ENCODE data around the gene ZNF500.

ZNF500 gene

DNA sequence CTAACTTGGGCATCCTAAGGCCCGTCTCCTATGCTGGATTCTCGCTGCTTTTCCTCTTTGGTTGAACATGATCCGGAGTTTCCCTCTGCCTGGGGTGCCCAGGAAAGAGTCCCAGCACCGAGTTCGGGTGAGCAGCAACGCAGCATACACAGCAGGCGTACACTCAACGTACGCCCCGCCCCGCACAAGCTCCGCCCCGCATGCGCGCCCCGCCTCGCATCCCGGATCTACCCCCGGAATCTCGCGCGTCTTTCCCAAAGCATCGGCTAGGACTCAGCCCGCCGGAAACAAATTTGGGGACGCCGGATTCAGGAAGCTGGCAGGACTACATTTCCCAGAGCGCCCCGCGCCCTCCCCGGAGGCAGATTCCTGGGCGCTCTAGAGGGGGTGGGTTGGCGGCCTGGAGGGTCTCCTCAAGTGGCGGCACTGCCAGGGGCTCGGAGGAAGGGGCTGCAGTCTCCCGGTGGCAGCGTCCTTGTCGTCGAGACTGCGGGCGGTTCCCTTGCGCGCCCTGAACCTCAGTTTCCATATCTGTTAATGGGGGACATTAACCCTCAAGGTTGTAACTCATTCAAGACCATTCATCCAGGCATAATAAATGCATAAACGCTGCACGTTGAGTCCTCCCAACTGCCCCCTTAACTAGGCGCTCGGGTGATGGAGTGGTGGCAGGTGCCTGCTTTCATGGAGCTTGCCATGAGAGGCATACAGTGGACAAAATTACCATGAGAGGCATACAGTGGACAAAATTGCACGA lies 1.8 kb upstream of the ZNF500 start:
- TF ChIP-seq GATA2 (IDR thresholded peaks at IDR 0.05; ENCODE audit: low read depth, low read length) (no peak), GATA3 (IDR thresholded peaks at IDR 0.05; ENCODE audit: low read depth, low read length) (no peak)

DNA sequence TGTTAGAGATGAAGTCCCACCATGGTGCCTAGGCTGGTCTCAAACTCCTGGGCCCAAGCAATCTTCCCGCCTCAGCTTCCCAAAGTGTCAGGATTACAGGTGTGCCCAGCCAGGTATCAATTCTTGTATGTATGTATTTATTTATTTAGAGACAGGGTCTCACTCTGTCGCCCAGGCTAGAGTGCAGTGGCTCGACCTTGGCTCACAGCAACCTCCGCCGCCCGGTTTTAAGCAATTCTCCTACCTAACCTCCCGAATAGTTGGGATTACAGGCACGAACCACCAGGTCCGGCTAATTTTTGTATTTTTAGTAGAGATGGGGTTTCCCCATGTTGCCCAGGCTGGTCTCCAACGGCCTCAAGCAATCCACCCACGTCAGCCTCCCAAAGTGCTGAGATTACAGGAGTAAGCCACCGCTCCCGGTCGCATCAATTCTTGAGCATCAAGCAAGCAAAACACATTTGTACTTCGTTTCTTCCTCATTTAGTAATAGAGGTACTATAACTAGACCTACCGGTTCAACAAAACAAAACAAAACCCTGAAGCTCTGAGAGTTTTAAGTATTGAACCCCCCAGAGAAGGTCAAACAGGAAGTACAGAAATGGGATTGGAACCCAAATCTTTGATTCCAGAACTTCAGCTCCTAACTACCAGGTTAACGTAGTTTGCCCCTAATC lies 1.0 kb upstream of the ZNF500 start:
- no peak for TF ChIP-seq GATA3 (IDR thresholded peaks at IDR 0.05; ENCODE audit: low read depth, low read length)
- no peak for TF ChIP-seq GATA2 (IDR thresholded peaks at IDR 0.05; ENCODE audit: low read depth, low read length)

DNA sequence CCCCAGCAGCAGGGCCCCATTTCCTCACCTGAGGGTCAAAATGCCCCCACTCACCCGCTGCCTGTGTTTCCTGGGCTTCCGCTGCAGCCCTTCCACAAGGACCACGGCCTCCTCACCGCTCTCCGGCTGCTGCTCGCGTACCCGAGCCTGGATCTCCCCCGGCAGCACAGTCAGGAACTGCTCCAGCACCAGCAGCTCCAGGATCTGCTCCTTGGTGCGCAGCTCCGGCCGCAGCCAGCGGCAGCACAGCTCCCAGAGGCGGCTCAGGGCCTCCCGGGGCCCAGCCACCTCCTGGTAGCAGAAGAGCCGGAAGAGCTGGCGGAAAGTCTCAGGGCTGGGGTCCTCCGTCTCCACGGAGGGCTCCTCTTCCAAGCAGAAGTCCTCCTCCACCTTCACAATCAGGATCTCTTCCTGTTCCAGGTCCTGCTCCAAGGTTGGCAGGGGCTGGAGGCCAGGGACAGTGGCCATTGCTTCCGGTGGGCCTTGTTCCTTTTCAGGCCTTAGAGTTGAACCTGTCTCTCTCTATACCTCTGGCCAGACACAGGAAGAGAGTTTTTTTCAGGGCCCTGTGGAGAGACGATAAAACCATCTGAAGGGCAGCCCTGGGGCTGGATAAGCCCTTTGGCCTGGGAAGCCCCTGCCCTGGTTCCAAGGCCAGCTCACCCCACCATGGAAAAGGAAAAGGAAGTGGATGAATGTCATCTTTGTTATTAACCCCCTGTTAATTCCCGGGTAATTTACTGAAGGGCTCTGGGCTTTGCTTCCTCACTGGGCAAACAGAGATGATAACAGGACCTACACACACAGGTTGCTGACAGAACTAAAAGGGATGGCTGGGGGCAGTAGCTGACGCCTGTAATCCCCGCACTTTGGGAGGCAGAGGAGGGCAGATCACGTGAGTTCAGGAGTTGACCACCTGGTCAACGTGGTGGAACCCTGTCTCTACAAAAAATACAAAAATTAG lies 1.2 kb downstream of the ZNF500 start:
- TF ChIP-seq GATA3 (IDR thresholded peaks at IDR 0.05; ENCODE audit: low read depth, low read length), result no peak
- TF ChIP-seq GATA2 (IDR thresholded peaks at IDR 0.05; ENCODE audit: low read depth, low read length), result no peak

DNA sequence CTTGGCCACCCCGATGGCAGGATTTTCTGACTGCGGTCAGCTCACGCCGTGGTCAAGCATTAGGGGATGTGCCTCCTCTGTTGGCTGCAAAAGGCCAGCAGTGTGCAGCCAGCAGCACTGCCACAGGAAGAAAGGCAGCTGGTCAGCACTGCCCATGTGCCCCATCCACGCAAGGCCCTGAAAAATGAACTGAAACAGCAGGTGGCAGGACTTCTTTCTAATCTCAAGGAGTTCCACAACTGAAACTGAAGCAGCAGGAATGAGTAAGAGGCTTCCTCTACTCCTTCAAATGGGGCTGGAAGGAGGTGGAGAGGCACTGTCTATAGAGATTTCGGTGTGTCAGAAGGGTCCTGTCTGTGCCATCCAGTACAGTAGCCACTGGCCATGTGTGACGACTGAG lies 3.2 kb downstream of the ZNF500 start:
- TF ChIP-seq GATA3 (IDR thresholded peaks at IDR 0.05; ENCODE audit: low read depth, low read length), result no peak
- TF ChIP-seq GATA2 (IDR thresholded peaks at IDR 0.05; ENCODE audit: low read depth, low read length), result no peak

DNA sequence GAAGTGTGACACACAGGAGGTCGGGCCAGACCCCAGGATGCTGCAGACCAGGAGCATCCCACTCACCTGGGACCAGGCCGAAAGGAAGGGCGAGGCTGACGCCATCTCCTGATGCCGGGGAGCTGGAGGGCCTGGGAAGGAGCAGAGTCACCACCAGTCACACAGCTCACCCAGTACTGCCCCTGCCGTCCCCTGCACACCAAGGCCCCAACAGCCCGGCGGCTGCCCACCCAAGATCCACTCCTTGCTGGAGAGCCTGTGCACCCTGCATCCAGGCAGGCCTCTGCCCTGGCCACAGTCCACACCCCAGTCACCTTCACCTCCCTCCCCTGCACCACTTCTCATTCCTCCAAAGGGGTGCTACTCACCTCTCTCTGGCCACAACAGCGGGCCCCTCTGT lies 4.8 kb downstream of the ZNF500 start:
- TF ChIP-seq GATA2 (IDR thresholded peaks at IDR 0.05; ENCODE audit: low read depth, low read length), result no peak
- no peak for TF ChIP-seq GATA3 (IDR thresholded peaks at IDR 0.05; ENCODE audit: low read depth, low read length)

DNA sequence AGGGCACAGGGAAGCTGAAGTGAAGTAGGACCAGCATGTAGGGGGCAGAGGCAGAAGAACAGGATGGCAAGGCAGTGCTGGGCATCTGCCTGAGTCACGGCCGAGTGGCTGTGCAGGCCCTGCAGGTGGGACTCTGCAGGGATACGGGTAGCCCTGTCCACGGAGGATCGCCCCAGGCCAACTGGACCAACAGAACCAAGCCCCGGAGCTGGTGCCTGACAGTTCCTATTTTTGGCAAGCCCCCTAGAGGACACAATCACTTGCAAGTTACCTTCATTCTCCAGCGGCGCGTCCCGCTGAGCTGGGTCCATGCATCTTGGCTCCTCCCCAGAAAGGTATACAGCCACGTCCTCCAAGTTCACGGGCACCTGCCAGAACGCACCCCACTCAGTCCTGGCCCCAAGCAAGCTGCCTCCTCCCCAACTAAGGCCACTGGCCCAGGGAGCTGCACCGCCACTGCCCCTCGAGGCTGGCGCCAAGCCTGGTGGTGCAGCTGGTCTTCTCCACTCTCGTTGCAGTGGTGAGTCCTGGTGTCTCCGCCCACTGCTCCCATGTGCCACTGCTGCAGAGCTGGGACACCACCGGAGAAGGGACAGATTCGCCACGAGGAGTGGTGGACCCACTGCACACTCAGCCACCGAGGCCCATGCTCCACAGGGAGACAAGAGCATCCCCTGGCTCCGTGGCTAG lies 6.6 kb downstream of the ZNF500 start:
- TF ChIP-seq GATA2 (IDR thresholded peaks at IDR 0.05; ENCODE audit: low read depth, low read length) (no peak), GATA3 (IDR thresholded peaks at IDR 0.05; ENCODE audit: low read depth, low read length) (no peak)

DNA sequence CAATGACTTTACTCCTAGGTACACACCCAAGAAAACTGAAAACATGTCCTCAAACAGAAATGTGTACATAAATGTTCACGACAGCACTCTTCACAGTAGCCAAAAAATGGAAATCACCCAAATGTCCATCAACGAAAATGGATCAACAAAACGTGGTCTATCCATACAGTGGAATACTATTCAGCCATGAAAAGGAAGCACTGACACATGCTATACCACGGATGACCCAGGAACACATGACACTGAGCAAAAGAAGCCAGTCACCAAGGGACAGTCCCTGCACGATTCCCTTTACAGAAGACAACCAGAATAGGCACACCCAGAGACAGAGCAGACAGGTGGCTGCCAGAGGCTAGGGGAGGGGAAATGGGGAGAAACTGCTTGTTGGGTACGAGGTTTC lies 11.3 kb downstream of the ZNF500 start:
- TF ChIP-seq GATA2 (IDR thresholded peaks at IDR 0.05; ENCODE audit: low read depth, low read length), result no peak
- no peak for TF ChIP-seq GATA3 (IDR thresholded peaks at IDR 0.05; ENCODE audit: low read depth, low read length)

DNA sequence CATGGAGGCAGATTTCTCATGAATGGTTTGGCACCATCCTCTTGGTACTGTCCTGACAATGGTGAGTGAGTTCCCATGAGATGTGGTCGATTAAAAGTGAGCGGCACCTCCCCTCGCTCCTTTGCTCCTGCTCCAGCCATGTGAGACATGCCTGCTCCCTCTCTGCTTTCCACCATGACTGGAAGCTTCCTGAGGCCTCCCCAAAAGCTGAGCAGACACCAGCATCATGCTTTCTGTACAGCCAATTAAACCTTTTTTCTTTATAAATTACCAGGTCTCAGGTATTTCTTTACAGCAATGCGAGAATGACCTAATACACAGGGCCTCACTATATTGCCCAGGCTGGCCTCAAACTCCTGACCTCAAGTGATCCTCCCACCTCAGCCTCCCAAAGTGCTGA lies 12.1 kb downstream of the ZNF500 start:
- no peak for TF ChIP-seq GATA2 (IDR thresholded peaks at IDR 0.05; ENCODE audit: low read depth, low read length)
- TF ChIP-seq GATA3 (IDR thresholded peaks at IDR 0.05; ENCODE audit: low read depth, low read length), result no peak

DNA sequence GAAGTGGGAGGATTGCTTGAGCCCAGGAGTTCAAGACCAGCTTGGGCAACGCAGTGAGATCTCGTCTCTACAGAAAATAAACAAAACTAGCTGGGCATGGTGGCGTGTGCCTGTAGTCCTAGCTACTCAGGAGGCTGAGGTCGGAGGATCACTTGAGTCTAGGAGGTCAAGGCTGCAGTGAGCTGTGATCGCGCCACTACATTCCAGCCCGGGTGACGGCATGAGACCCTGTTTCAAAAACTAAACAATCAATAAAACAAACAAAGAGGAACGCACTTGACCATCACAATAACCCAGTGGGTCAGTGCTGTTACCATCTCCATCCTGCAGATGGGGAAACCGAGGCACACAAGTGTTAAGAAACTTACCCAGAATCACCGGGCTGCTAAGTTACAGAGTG lies 13.7 kb downstream of the ZNF500 start:
- no peak for TF ChIP-seq GATA2 (IDR thresholded peaks at IDR 0.05; ENCODE audit: low read depth, low read length)
- TF ChIP-seq GATA3 (IDR thresholded peaks at IDR 0.05; ENCODE audit: low read depth, low read length), result no peak

DNA sequence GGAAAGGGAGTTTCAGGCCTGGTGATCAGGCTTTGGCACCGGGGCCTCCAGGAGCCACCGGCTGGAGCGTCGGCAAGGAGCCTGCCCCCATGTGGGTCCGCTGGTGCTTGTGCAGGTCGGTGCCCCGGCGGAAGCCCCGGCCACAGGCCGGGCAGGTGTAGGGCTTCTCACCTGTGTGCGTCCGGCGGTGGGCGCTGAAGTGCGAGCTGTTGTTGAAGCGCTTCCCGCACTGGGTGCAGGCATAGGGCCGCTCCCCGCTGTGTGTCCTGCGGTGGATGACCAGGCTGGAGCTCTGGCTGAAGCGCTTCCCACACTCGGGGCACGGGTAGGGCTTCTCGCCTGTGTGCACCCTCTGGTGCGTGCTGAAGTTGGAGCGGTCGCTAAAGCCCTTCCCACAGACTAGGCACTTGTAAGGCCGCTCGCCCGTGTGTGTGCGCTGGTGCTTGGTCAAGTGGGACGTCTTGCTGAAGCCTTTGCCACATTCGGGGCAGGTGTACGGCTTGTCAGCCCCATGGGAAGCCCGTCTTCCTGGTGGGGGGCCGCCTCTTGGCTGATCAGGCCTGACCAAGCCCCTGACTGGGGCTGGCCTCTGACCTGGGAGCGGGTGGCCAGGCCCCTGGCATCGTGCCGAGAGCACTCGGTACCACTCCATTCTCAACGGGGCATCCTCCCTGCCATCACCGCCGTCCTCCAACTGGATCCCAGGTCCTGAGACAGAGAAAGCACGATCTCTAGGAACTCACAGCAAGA lies 14.4 kb downstream of the ZNF500 start:
- TF ChIP-seq GATA2 (IDR thresholded peaks at IDR 0.05; ENCODE audit: low read depth, low read length) (no peak), GATA3 (IDR thresholded peaks at IDR 0.05; ENCODE audit: low read depth, low read length) (no peak)

DNA sequence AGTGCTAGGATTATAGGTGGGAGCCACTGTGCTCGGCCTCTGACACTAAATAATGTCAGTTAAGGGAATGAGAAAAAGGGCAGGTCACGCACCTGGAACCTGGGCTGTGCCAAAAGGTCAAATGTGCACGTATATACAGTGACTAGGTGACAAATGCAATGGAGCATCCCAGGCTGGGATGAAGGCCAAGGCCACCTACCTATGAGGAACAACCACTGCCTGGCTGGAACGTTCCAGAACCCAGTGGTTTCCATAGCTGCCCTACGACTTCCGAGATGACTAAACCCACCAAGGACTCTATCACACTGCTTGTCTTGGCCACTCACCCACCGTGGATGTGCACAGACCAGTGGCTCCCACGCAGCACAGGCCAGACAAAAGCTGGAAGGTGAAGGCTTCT lies 16.1 kb downstream of the ZNF500 start:
- TF ChIP-seq GATA3 (IDR thresholded peaks at IDR 0.05; ENCODE audit: low read depth, low read length) (no peak), GATA2 (IDR thresholded peaks at IDR 0.05; ENCODE audit: low read depth, low read length) (no peak)

DNA sequence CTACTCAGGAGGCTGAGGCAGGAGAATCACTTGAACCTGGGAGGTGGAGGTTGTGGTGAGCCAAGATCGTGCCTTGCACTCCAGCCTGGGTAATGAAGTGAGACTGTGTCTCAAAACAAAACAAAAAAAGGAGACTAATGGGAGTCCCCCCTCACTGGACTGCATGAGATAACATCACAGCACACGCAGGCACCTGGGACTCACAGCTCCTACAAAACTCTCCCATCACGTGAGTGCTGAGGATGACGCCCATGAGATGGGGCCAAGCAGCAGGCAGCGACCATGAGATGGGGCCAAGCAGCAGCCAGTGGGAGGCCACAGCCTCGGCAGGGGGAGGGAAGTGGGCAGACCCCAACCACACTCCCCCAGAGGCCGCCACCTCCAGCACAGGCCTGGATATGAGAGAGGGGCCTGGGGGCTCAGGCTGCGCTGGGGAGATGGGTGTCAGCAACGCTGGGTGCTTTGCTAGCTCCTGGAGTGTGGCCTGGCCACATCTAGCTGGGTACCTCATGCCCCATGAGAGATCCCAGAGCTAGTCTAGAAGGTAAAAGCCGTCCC lies 17.2 kb downstream of the ZNF500 start:
- no peak for TF ChIP-seq GATA3 (IDR thresholded peaks at IDR 0.05; ENCODE audit: low read depth, low read length)
- TF ChIP-seq GATA2 (IDR thresholded peaks at IDR 0.05; ENCODE audit: low read depth, low read length), result no peak
